ENCODE results near the gene ZNF783.
"Not testable (repeated sequence)": the region's sequence is repeated elsewhere in the genome, so short reads cannot be mapped to it uniquely, and the experiment has no call there.

The ZNF783 gene

GRCh38 chr7:149325248-149325647, 63.3 kb downstream of the ZNF783 start:
- H3K27ac Mint-ChIP-seq, result no peak overlapping the region
- no peak overlapping the region for H3K4me3 Mint-ChIP-seq
- TF ChIP-seq CTCF (IDR thresholded peaks at IDR 0.05), result no peak
- no peaks in the 10 kb centered on the region for H3K36me3 Mint-ChIP-seq (ENCODE audit: low read depth)
- peaks cover 18% of the 10 kb centered on the region for H3K4me1 Mint-ChIP-seq
- H3K27me3 Mint-ChIP-seq (ENCODE audit: low read depth, poor library complexity), result peaks cover 21% of the 10 kb centered on the region
- H3K9me3 Mint-ChIP-seq, result peaks cover 36% of the 10 kb centered on the region
- no peak for DNase-seq

- DNase-seq, result no peak
- Mint-ChIP-seq H3K4me1 (no peaks in the 10 kb centered on the region), H3K27ac (no peak overlapping the region), H3K36me3 (ENCODE audit: low read depth) (no peaks in the 10 kb centered on the region), H3K27me3 (ENCODE audit: low read depth, poor library complexity) (peaks cover 23% of the 10 kb centered on the region), H3K4me3 (no peak overlapping the region), H3K9me3 (peaks cover 38% of the 10 kb centered on the region)
- TF ChIP-seq CTCF (IDR thresholded peaks at IDR 0.05), result no peak
Measured at GRCh38 chr7:149329265-149329664, 67.3 kb downstream of the ZNF783 start.

- Mint-ChIP-seq H3K4me1 (no peaks in the 10 kb centered on the region), H3K27me3 (ENCODE audit: low read depth, poor library complexity) (peaks cover 23% of the 10 kb centered on the region), H3K4me3 (no peak overlapping the region), H3K9me3 (peaks cover 40% of the 10 kb centered on the region), H3K36me3 (ENCODE audit: low read depth) (no peaks in the 10 kb centered on the region), H3K27ac (peak overlapping the region; percentile 77)
- TF ChIP-seq CTCF (IDR thresholded peaks at IDR 0.05), result no peak
- DNase-seq, result no peak
Measured at GRCh38 chr7:149329766-149330334, 67.9 kb downstream of the ZNF783 start.

GRCh38 chr7:149330914-149331567, 69.0 kb downstream of the ZNF783 start:
- TF ChIP-seq CTCF (IDR thresholded peaks at IDR 0.05), result no peak
- DNase-seq, result no peak
- Mint-ChIP-seq H3K27me3 (ENCODE audit: low read depth, poor library complexity) (peaks cover 34% of the 10 kb centered on the region), H3K36me3 (ENCODE audit: low read depth) (no peaks in the 10 kb centered on the region), H3K9me3 (peaks cover 33% of the 10 kb centered on the region), H3K27ac (no peak overlapping the region), H3K4me3 (no peak overlapping the region), H3K4me1 (no peaks in the 10 kb centered on the region)

DNA sequence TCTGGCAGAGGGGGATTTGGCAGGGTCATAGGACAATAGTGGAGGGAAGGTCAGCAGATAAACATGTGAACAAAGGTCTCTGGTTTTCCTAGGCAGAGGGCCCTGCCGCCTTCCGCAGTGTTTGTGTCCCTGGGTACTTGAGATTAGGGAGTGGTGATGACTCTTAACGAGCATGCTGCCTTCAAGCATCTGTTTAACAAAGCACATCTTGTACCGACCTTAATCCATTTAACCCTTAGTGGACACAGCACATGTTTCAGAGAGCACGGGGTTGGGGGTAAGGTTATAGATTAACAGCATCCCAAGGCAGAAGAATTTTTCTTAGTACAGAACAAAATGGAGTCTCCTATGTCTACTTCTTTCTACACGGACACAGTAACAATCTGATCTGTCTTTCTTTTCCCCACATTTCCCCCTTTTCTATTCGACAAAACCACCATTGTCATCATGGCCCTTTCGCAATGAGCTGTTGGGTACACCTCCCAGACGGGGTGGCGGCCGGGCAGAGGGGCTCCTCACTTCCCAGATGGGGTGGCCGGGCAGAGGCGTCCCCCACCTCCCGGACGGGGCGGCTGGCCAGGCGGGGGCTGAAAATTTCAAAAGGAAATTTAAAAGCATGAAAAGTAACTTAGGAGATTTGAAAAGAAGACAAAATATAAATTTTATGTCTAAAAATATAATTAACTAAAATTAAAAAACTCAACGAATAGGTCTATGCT, 70.8 kb downstream of the ZNF783 start:
- H3K27ac Mint-ChIP-seq; H3K4me3 Mint-ChIP-seq; H3K4me1 Mint-ChIP-seq; H3K36me3 Mint-ChIP-seq (ENCODE audit: low read depth); DNase-seq: not testable (repeated sequence)
- H3K27me3 Mint-ChIP-seq (ENCODE audit: low read depth, poor library complexity), result peaks cover 42% of the 10 kb centered on the region
- peaks cover 32% of the 10 kb centered on the region for H3K9me3 Mint-ChIP-seq

GRCh38 chr7:149333321-149333717, 71.3 kb downstream of the ZNF783 start:
- Mint-ChIP-seq H3K4me3 (no peak overlapping the region), H3K27ac (no peak overlapping the region), H3K27me3 (ENCODE audit: low read depth, poor library complexity) (peaks cover 45% of the 10 kb centered on the region), H3K9me3 (peaks cover 36% of the 10 kb centered on the region), H3K4me1 (no peaks in the 10 kb centered on the region), H3K36me3 (ENCODE audit: low read depth) (no peaks in the 10 kb centered on the region)
- DNase-seq, result no peak
- TF ChIP-seq CTCF (IDR thresholded peaks at IDR 0.05), result no peak

Data from nephron progenitor cell (in vitro differentiated cells).